ENCODE results near the gene LTBR. TPM values are rescaled to one million over a fixed set of nuclear protein-coding genes. Genes with fewer than 3 reads are reported as not detected.
"Not testable (repeated sequence)": the region's sequence is repeated elsewhere in the genome, so short reads cannot be mapped to it uniquely, and the experiment has no call there.

Gene LTBR
- total RNA-seq: 100 to 1,000 TPM; 120 to 129 TPM
- long read RNA-seq, transcript LTBR-203 (2 exons, 2,327 nt): minor isoform, 5 of 137 reads
- long read RNA-seq, transcript LTBR-201 (10 exons, 2,260 nt): major isoform, 45 of 137 reads
- long read RNA-seq, partial matches to known transcripts: 74 of 137 reads
- long read RNA-seq, other reads (novel, unspliced or antisense): 10 of 137 reads

DNA sequence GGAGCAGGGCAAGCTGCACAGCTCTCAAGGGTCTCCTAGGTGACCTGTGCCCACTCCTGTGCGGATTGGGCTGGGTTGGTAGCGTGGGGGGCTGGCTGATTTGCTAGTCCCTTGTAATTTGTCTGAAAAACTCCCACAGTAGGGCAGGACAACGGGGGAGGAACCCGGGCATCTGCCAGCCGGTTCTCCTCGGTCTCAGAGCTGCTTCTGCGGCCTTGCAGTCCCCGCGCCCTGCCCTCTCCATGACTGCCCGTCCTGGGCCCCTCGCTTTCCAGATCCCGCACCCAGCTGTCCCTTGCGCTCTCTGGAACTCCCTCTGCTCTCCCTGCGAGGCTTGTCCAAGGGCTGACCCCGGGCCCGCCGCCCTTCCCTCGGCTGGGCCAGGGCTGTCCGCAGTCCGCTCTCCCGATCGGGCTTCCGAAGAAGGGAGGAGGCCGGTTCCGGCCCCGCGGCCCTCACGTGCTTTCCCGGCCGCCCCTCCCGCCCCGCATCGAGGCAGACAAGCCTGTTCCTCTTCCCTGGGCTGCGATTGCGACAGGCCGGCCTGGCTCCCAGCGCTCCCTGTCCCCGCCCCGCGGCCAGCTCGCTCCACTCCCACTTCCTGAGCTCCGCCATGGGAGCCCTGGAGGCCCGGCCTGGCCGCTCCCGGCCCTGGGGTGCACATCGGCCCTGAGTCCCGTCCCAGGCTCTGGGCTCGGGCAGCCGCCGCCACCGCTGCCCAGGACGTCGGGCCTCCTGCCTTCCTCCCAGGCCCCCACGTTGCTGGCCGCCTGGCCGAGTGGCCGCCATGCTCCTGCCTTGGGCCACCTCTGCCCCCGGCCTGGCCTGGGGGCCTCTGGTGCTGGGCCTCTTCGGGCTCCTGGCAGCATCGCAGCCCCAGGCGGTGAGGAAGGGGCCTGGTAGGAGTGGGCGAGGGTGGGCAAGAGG, at the start of gene LTBR:
Gene LTBR (plus strand): TSS at position 591 of the 927 bp plus-strand sequence. CDS start 197 bp downstream, at position 788.
- ATAC-seq: peak; percentile 93
- intact Hi-C loops (cut with DNase I, micrococcal nuclease): no loop called here
- peak; percentile 95 to 97 for DNase-seq

DNA sequence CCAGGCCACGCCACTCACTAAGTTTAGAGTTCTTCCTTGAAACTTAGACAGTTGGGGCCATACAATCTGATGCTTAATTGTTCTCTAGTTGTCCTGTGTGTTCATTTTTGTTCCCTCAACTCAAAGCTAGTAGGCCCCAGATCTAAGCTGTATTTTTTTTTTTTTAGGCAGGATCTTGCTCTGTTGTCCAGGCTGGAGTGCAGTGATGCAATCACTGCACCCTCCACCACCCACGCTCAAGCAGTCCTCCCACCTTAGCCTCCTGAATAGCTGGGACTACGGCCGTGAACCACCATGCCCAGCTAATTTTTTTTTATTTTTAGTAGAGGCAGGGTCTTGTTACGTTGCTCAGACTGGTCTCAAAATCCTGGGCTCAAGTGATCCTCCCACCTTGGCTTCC, 49.6 kb upstream of the LTBR start:
- intact Hi-C loops (cut with DNase I, micrococcal nuclease): loop anchor here in 1 of 2 donors (10.0 kb wide), 1 partner anchor 200 kb away; the partner anchor contains the start of gene GAPDH
- ATAC-seq: no peak
- DNase-seq: no peak

- intact Hi-C loops (cut with DNase I, micrococcal nuclease): loop anchor here in 1 of 2 donors (10.0 kb wide), 1 partner anchor 200 kb away; the partner anchor contains the start of gene GAPDH
- peak; percentile 56 to 68 for DNase-seq
These were observed 49.0 kb upstream of the LTBR start for GRCh38 chr12:6334940-6335450.

GRCh38 chr12:6335451-6336078, 48.4 kb upstream of the LTBR start:
- DNase-seq: peak; percentile 80 to 88
- intact Hi-C loops (cut with DNase I, micrococcal nuclease): loop anchor here in 1 of 2 donors (10.0 kb wide), 1 partner anchor 199 kb away; the partner anchor contains the start of gene GAPDH
- peak; percentile 46 for ATAC-seq

More at GRCh38 chr12:6334940-6335450, 49.0 kb upstream of the LTBR start:
- ATAC-seq: peak; percentile 16

- peak; percentile 64 for ATAC-seq
- intact Hi-C loops (cut with DNase I, micrococcal nuclease): loop anchor here in 1 of 2 donors (10.0 kb wide), 1 partner anchor 199 kb away; the partner anchor contains the start of gene GAPDH
- peak; percentile 90 to 97 for DNase-seq
These were observed 47.7 kb upstream of the LTBR start for GRCh38 chr12:6336079-6336888.

GRCh38 chr12:6336889-6337853, 46.8 kb upstream of the LTBR start:
- ATAC-seq (no peak), DNase-seq (peak in 1 of 2 donors; percentile 49)
- intact Hi-C loops (cut with DNase I, micrococcal nuclease): loop anchor here in 1 of 2 donors (10.0 kb wide), 1 partner anchor 198 kb away; the partner anchor contains the start of gene GAPDH

GRCh38 chr12:6337958-6338433, 46.0 kb upstream of the LTBR start:
- intact Hi-C loops (cut with DNase I, micrococcal nuclease): loop anchor here in 1 of 2 donors (10.0 kb wide), 1 partner anchor 197 kb away; the partner anchor contains the start of gene GAPDH
- DNase-seq (no peak), ATAC-seq (no peak)

DNA sequence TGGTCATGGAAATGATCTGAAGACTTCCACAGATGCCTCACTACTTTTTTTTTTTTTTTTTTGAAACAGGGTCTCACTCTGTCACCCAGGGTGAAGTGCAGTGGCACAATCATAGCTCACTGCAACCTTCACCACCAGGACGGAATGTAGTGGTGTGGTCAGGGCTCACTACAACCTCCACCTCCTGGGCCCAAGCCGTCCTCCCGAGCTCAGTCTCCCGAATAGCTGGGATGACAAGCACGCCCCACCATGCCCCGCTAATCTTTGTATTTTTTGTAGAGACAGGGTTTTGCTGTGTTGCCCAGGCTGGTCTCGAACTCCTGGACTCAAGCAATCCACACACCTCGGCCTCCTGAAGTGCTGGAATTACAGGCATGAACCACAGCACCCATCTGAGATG, 45.4 kb upstream of the LTBR start:
- not testable (repeated sequence) for ATAC-seq, DNase-seq
- intact Hi-C loops (cut with DNase I, micrococcal nuclease): loop anchor here in 1 of 2 donors (10.0 kb wide), 1 partner anchor 196 kb away; the partner anchor contains the start of gene GAPDH

DNA sequence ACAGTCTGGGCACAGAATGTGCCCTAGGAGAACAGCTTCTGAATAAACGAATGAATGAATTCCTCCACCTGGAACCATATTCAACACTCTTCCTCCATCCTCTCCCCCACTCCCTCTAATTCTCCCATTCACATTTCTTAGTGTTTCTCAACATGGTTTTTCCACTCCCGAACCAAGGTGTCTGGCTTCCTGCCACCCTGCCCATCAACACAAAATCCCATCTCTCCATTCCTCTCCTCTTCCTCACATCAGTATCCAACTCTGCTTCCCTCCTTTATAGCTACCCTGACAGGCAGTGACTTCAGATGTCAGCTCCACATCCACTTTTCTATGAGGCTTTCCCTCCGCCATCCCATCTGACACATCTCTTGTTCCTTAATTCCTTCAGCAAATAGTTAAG, 45.0 kb upstream of the LTBR start:
- DNase-seq (no peak), ATAC-seq (no peak)
- intact Hi-C loops (cut with DNase I, micrococcal nuclease): loop anchor here in 1 of 2 donors (10.0 kb wide), 1 partner anchor 196 kb away; the partner anchor contains the start of gene GAPDH

DNA sequence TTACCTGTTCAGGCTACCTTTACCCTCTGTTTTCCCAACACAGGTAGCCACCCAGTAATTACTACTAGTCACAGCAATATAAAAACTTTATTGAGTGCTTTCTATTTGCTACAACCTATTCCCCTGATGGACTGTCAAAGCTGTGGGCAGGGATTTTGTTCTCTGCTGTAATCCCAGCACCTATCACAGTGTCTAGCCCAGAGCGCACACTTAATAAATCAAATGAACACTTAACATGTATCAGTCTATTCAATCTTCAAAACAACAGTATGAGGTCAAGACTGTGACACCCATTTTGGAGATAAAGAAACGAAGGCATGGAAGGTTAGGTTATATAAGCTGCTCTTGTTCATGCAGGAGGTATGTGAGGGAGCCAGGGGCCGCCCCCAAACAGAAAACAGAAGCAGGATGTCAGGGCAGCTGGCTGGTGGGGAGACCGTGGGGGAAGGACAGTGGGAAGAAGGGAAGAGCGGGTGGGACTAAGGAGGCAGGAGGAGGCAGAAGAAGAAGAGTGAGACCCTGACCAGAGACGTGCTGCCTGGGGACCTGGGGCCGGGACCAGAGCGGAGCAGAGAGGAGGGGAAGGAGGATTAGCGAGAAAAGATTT, 43.8 kb upstream of the LTBR start:
- DNase-seq (peak in 1 of 2 donors; percentile 53), ATAC-seq (peak; percentile 44)
- intact Hi-C loops (cut with DNase I, micrococcal nuclease): no loop called here

DNA sequence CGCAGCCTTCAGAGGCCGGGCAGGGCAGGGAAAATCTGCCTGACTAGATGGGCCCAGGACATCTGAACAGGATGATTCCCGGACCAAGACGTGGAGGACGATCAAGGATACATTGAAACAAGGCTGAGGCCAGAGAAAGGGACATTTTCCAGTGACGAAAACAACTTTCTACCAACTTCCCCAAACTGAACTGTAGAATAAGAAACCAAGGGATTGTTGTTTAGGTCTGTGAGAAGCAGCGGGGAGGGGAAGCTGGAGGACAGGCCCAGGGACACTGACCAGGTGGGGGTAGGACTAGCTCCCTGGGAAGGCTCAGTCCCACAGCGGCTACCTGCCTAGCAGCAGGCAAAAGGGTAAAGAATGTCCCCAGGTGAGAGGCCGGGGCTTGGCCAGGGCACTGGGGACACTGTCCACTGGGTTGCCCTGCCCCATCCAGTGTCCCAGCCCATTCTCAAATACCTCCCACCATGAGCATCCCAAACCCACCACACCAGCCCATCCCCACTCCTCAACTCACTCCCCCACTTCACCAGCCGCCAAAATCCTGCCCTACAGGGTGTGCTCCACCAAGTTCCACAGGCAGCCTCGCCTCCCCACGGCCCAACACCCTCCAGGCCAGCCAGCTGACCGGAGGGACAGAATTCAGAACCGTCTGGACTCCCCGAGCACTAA, 43.1 kb upstream of the LTBR start:
- intact Hi-C loops (cut with DNase I, micrococcal nuclease): no loop called here
- ATAC-seq: peak; percentile 4

GRCh38 chr12:6341417-6342139, 42.4 kb upstream of the LTBR start, which contains the start of gene TNFRSF1A:
Gene TNFRSF1A, minus strand, starts transcription at chr12:6342076. Its CDS starts 262 bp downstream, at chr12:6341814.
- intact Hi-C loops (cut with DNase I, micrococcal nuclease): no loop called here
- ATAC-seq (peak; percentile 63), DNase-seq (peak; percentile 75 to 86)

More for the DNA sequence above, 43.1 kb upstream of the LTBR start:
- no peak for DNase-seq

DNA sequence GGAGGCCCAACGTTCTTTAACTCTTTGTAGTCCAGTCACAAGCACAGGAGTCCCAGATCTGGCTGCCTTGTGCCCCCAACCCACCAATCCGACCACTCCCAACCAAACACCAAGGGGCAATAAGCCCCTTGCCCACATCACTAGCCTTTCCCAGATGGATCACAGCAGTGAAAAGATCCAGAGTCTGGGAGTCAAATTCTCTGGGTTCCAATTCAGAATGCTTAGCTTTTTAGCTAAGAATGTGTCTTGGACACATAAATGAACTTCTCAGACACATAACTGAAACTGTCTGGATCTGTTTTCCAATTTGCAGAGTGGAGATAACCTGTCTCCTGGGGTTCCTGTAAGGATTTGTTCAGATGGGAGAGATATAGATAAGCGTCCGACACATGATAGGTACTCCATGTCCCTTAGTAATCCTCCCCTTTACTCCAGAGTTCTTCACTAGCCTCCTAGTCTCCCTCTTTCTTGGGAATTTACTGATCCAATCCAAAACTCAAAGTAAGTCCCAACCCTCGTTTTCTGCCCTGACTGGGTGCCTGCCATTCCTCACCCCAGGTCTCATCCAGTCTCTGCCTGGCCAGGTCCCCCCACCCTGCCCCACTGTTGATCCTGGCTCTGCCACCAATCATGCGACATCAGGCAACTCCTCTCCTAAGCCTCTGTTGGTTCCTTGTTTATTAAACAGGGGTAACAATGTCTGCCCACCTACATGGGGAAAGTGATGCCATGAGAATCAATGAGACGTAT, 41.6 kb upstream of the LTBR start:
- intact Hi-C loops (cut with DNase I, micrococcal nuclease): no loop called here
- no peak for DNase-seq
- no peak for ATAC-seq

GRCh38 chr12:6343518-6343917, 40.4 kb upstream of the LTBR start:
- DNase-seq: no peak
- ATAC-seq: no peak
- intact Hi-C loops (cut with DNase I, micrococcal nuclease): no loop called here

Data from left colon (tissue), 2 donors.